Muscle layer of duodenum (tissue), 2 donors: ENCODE data around the gene DENND1C.

Experiments used
- H3K27ac ChIP-seq: one replicate; pipeline ENCODE4 v1.7.0; 2013; ENCODE audit warnings: mild to moderate bottlenecking, low read length
- H3K27me3 ChIP-seq: one replicate; pipeline ENCODE4 v1.7.0; 2013; ENCODE audit warnings: low read depth, mild to moderate bottlenecking, control low read depth, low read length
- H3K36me3 ChIP-seq, 2 donors: one replicate each; pipeline ENCODE4 v1.7.0; 2013; ENCODE audit warnings: low read length in 2 of 2, control low read depth in 1 of 2, mild to moderate bottlenecking in 1 of 2; ENCODE audit not compliant: insufficient read depth in 2 of 2, control insufficient read depth in 1 of 2
- H3K4me1 ChIP-seq, 2 donors: one replicate each; pipeline ENCODE4 v1.7.0; 2013; ENCODE audit warnings: low read length in 2 of 2, mild to moderate bottlenecking in 2 of 2, control low read depth in 1 of 2, moderate library complexity in 1 of 2; ENCODE audit not compliant: insufficient read depth in 2 of 2, control insufficient read depth in 1 of 2
- H3K4me3 ChIP-seq, 2 donors: one replicate each; pipeline ENCODE4 v1.7.0; 2013; ENCODE audit warnings: low read length in 2 of 2, low read depth in 1 of 2, mild to moderate bottlenecking in 1 of 2
- H3K9me3 ChIP-seq, 2 donors: one replicate each; pipeline ENCODE4 v1.7.0; 2013; ENCODE audit warnings: low read length in 2 of 2, control low read depth in 1 of 2, mild to moderate bottlenecking in 1 of 2; ENCODE audit not compliant: control insufficient read depth in 1 of 2
- donor health status: healthy.

Gene DENND1C

GRCh38 chr19:6424939-6425731 is 56.5 kb downstream of the DENND1C start:
- peak overlapping the region in 1 of 2 donors; percentile 41 for H3K4me3 ChIP-seq
- no peaks in the 10 kb centered on the region for H3K27me3 ChIP-seq
- H3K4me1 ChIP-seq = peaks cover 10 to 33% of the 10 kb centered on the region in 2 donors
- H3K36me3 ChIP-seq = peaks cover under 1 to 17% of the 10 kb centered on the region in 2 donors
- peak overlapping the region; percentile 75 for H3K27ac ChIP-seq
- no peaks in the 10 kb centered on the region for H3K9me3 ChIP-seq

GRCh38 chr19:6424195-6424938 is 57.2 kb downstream of the DENND1C start, which contains the start of gene KHSRP:
TSS of gene KHSRP (minus strand) at chr19:6424811. CDS start at chr19:6424701, 110 bp downstream.
- H3K27ac ChIP-seq = peak within 1 kb of the TSS; percentile 80
- no peaks in the 10 kb centered on the region for H3K9me3 ChIP-seq
- no peaks in the 10 kb centered on the region for H3K27me3 ChIP-seq
- peaks cover 10 to 33% of the 10 kb centered on the region in 2 donors for H3K4me1 ChIP-seq
- peak within 1 kb of the TSS; percentile 87 to 90 for H3K4me3 ChIP-seq
- H3K36me3 ChIP-seq = peaks cover 8 to 25% of the 10 kb centered on the region in 2 donors

GRCh38 chr19:6423499-6424194 is 57.9 kb downstream of the DENND1C start:
- H3K36me3 ChIP-seq = peaks cover 15 to 32% of the 10 kb centered on the region in 2 donors
- H3K27me3 ChIP-seq = no peaks in the 10 kb centered on the region
- peak overlapping the region; percentile 80 for H3K27ac ChIP-seq
- H3K4me3 ChIP-seq = peak overlapping the region; percentile 87 to 90
- H3K9me3 ChIP-seq = no peaks in the 10 kb centered on the region
- peaks cover 10 to 33% of the 10 kb centered on the region in 2 donors for H3K4me1 ChIP-seq

- no peaks in the 10 kb centered on the region for H3K9me3 ChIP-seq
- peaks cover 10 to 33% of the 10 kb centered on the region in 2 donors for H3K4me1 ChIP-seq
- peaks cover 30 to 55% of the 10 kb centered on the region in 2 donors for H3K36me3 ChIP-seq
- H3K27me3 ChIP-seq = no peaks in the 10 kb centered on the region
- no peak overlapping the region for H3K4me3 ChIP-seq
- H3K27ac ChIP-seq = no peak overlapping the region
These were observed 60.2 kb downstream of the DENND1C start for GRCh38 chr19:6421075-6422014.

GRCh38 chr19:6418562-6418932 is 63.0 kb downstream of the DENND1C start:
- Histone ChIP-seq H3K4me1 (peaks cover 10 to 26% of the 10 kb centered on the region in 2 donors), H3K27ac (no peak overlapping the region), H3K4me3 (no peak overlapping the region), H3K36me3 (peaks cover 37 to 79% of the 10 kb centered on the region in 2 donors), H3K9me3 (no peaks in the 10 kb centered on the region), H3K27me3 (no peaks in the 10 kb centered on the region)

GRCh38 chr19:6417713-6418561 is 63.6 kb downstream of the DENND1C start:
- Histone ChIP-seq H3K27me3 (no peaks in the 10 kb centered on the region), H3K9me3 (no peaks in the 10 kb centered on the region), H3K27ac (no peak overlapping the region), H3K36me3 (peaks cover 37 to 79% of the 10 kb centered on the region in 2 donors), H3K4me1 (peaks cover 6 to 20% of the 10 kb centered on the region in 2 donors), H3K4me3 (no peak overlapping the region)
